Activated naive CD8-positive, alpha-beta T cell (primary cell): ENCODE results near the gene GPR183.

Experiments used
- H3K27ac Mint-ChIP-seq: one replicate; pipeline ENCODE4 v1.8.0; 2021; ENCODE audit warnings: mixed read lengths
- H3K27me3 Mint-ChIP-seq: one replicate; pipeline ENCODE4 v1.8.0; 2021; ENCODE audit warnings: mixed read lengths
- H3K36me3 Mint-ChIP-seq: one replicate; pipeline ENCODE4 v1.8.0; 2021; ENCODE audit warnings: mixed read lengths
- H3K4me1 Mint-ChIP-seq: one replicate; pipeline ENCODE4 v1.8.0; 2021; ENCODE audit warnings: low read depth, mixed read lengths
- H3K4me3 Mint-ChIP-seq: one replicate; pipeline ENCODE4 v1.8.0; 2021; ENCODE audit warnings: mild to moderate bottlenecking, mixed read lengths
- H3K9me3 Mint-ChIP-seq: one replicate; pipeline ENCODE4 v1.8.0; 2021; ENCODE audit warnings: low read depth, mixed read lengths

The GPR183 gene

DNA sequence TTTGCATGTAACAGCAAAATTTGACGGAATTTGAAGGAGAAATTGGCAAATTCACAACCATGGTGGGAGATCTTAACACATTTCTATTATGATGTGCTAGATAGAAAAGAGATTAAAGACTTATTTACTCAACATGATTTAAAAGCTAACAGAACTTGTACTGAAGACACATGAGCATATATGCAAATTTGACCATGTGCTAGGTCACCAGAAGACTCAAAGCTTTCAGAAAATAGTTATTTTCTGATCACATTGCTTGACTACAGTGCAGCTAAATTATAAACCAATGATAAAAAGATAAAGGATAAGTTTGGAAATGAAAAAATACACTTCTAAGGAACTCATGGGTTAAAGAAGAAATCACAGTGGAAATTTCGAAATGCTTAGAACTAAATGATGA is 9.1 kb downstream of the GPR183 start:
- H3K36me3 Mint-ChIP-seq, result peaks cover 29% of the 10 kb centered on the region

DNA sequence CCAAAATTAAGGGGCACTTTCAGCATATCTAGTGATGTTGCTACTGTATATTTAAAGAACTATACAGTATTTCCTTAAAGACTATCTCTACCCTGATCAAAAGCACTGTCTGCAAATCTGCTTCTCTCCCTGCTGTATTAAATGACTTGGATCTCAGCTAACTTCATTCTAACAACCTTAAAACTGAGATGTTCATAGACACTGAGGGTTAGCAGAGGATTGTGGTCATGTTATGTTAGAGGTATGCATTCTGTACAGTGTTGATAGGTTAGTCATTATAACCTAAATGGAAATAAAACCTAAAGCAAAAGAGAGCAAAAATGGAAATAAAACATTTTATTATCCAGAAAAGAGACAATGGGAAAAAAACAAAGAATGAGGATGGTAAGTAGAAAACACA is 9.9 kb downstream of the GPR183 start:
- Mint-ChIP-seq H3K9me3 (no peaks in the 10 kb centered on the region), H3K4me1 (peaks cover 85% of the 10 kb centered on the region), H3K4me3 (peak overlapping the region; percentile 75), H3K27me3 (no peaks in the 10 kb centered on the region), H3K36me3 (peaks cover 32% of the 10 kb centered on the region), H3K27ac (peak overlapping the region; percentile 84)

More for the DNA sequence above, 9.1 kb downstream of the GPR183 start:
- Mint-ChIP-seq H3K9me3 (no peaks in the 10 kb centered on the region), H3K27ac (peak overlapping the region; percentile 84), H3K27me3 (no peaks in the 10 kb centered on the region), H3K4me3 (peak overlapping the region; percentile 75), H3K4me1 (peaks cover 85% of the 10 kb centered on the region)

DNA sequence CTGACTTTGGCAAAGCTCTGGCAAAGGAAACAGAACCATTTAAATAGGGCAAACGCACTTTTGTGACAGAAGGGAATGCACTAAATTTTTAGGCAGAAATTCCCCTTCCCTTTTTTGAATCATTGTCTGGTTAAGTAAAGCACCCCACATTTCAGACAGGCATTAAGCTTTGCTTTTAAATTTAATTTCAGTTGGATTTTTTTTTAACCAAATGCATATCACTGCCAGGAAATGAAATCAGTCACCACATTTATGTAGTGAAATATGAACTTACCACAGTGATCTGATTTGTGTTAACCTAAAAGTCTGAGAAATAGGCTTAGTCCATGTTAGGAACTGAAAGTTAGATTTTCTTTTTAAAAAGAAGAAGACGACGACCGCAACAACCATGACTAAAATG is 10.8 kb downstream of the GPR183 start:
- Mint-ChIP-seq H3K4me1 (peaks cover 84% of the 10 kb centered on the region), H3K27ac (peak overlapping the region; percentile 84), H3K36me3 (peaks cover 30% of the 10 kb centered on the region), H3K9me3 (no peaks in the 10 kb centered on the region), H3K27me3 (no peaks in the 10 kb centered on the region), H3K4me3 (peak overlapping the region; percentile 73)

DNA sequence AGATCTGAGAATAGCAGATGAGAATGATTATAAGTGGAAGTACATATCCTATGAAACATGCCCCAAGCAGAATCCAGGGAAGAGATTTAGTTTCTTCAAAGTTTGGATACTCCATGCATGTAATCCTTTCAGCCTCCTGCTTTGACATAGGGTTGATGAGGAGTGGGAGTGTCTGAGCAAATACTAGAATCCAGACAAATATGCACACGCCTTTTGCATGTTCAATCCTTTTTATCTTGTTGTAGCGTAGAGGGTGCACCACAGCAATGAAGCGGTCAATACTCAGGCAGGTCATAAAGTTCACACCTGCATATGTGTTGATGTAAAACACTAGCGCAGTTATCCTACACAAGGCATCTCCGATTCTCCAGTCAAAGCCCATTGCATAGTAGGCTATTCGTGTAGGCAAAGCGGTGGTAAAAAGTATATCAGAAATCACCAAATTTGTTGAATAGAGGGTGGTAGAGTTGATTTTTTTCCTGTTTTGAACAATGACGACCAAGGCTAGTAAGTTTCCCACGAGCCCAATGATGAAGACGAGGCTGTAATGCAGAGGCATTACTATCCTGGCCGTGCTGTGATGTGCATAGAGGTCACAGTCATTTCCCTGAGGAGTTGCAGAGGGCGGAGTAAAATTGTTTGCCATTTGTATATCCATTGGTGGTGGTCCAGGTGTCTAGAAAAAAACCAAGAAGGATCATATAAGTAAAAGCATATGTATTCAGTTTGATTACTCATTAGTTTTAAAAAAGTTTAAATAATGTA is 11.5 kb downstream of the GPR183 start:
- peaks cover 31% of the 10 kb centered on the region for H3K36me3 Mint-ChIP-seq

DNA sequence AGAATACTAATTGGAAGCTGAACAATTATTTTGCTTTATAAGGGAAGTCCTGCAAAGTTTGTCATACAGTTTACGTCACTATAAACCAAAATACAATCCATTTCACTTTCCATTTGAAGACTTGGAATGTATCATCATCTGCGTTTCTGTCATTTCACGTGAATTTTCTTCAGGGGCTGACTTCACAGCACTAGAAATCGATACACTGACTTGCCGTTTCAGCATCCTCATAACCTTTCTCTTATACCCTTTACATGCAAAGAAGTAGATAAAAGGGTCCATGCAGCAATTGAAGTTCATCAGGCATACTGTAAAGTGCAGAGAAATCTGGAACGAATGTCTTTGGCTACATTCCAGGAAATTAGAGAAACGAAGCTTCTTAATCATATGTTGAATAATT is 12.2 kb downstream of the GPR183 start:
- Mint-ChIP-seq H3K4me3 (peak overlapping the region; percentile 77), H3K9me3 (no peaks in the 10 kb centered on the region)

More for the DNA sequence above, 11.5 kb downstream of the GPR183 start:
- Mint-ChIP-seq H3K4me3 (peak overlapping the region; percentile 77), H3K27me3 (no peaks in the 10 kb centered on the region), H3K9me3 (no peaks in the 10 kb centered on the region), H3K4me1 (peaks cover 88% of the 10 kb centered on the region), H3K27ac (peak overlapping the region; percentile 87)

DNA sequence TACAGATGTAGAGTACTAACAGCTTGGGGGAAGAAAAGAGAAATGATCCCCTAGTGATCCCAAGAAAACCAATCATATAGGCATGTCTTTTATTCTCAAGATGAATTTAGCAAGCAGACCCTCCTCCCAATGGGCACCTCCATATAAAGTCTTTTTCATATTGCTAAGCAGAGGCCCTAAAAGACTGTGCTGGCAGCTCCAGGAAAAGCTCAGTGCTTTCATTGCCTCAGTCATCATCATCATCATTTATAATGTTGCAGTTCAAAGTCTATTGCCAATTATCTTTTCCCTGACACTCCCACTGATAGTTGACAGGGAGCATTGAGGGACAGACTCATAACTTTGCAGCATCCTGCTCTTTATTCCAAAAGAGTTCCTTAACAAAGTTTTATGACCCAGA is 13.0 kb downstream of the GPR183 start:
- Mint-ChIP-seq H3K27me3 (no peaks in the 10 kb centered on the region), H3K4me3 (no peak overlapping the region), H3K27ac (peak overlapping the region; percentile 35), H3K4me1 (peaks cover 89% of the 10 kb centered on the region), H3K9me3 (no peaks in the 10 kb centered on the region), H3K36me3 (peaks cover 34% of the 10 kb centered on the region)

More for the DNA sequence above, 12.2 kb downstream of the GPR183 start:
- Mint-ChIP-seq H3K27ac (peak overlapping the region; percentile 87), H3K36me3 (peaks cover 34% of the 10 kb centered on the region), H3K27me3 (no peaks in the 10 kb centered on the region), H3K4me1 (peaks cover 87% of the 10 kb centered on the region)

DNA sequence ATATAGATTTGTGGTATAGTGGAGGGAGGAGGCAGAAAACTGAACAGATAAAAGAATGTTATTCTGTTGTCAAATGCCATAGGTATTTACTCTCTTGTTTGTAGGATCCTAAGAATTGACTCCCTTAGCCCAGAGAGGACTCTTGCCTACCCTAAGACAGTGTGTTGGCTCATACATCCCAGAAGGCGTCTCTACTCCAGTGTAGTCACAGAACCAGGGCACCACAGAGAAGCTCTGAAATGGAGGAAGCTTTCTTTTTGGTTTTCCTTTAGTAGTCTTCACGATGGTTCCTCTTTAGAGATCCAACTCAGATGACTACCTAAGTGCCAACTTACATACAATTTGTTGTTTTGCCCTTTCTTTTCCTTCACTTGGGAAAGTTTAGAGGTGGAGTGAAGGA is 14.0 kb downstream of the GPR183 start:
- Mint-ChIP-seq H3K4me1 (peaks cover 90% of the 10 kb centered on the region), H3K4me3 (peak overlapping the region; percentile 22), H3K36me3 (peaks cover 40% of the 10 kb centered on the region), H3K27ac (peak overlapping the region; percentile 71), H3K9me3 (no peaks in the 10 kb centered on the region), H3K27me3 (no peaks in the 10 kb centered on the region)

DNA sequence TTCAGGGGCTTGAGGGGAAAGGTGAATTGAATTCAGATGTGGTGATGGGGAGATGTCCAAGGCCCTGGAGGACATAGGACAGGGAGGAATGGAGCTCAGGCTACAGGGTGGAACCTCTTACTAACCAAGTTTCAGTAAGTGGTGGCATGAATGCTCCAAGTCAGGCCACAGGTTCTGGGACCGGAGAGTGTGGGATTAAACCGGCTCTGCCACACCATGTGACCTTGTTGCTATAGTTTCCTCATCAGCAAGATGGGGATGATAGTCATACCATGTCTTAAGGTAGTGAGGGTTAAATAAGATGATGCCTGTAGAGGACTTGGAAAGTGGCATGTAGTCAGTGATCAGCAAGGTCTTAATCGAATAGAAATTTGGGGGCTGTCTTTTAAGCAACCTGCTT is 16.3 kb downstream of the GPR183 start:
- Mint-ChIP-seq H3K27ac (peak overlapping the region; percentile 89), H3K27me3 (no peaks in the 10 kb centered on the region), H3K36me3 (peaks cover 41% of the 10 kb centered on the region), H3K4me3 (no peak overlapping the region), H3K4me1 (peaks cover 91% of the 10 kb centered on the region), H3K9me3 (no peaks in the 10 kb centered on the region)

DNA sequence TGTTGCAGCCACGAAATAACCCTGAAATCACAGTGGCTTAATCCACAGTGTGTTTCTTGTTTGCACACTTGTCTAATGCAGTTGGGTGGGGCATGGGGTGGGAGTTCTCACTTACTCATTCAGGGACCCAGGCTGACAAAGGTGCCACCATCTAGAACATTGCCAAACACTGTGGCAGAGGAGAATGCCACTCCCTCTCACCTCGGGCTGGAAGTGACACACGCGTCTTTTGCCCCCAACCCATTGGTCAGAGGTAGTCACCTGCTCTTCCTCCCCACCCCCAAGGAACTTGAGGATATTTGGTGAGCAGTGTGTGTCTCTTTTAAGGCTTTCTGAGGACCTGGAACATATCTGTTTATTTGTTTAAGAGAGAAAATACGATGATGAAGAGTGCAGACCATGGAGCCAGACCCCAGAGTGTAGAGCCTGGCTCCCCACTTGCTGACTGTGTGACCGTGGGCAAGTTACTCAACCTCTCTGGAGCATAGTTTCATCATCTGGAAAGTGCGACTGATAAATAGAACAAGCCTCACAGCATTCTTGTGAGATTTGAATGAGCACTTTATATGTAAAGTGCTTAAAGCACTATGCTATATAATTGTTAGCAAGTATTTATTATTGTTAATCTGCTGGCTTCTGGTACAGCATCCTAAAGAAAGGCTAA is 17.4 kb downstream of the GPR183 start:
- Mint-ChIP-seq H3K4me3 (no peak overlapping the region), H3K27me3 (no peaks in the 10 kb centered on the region), H3K27ac (peak overlapping the region; percentile 89), H3K36me3 (peaks cover 31% of the 10 kb centered on the region), H3K9me3 (no peaks in the 10 kb centered on the region), H3K4me1 (peaks cover 91% of the 10 kb centered on the region)

DNA sequence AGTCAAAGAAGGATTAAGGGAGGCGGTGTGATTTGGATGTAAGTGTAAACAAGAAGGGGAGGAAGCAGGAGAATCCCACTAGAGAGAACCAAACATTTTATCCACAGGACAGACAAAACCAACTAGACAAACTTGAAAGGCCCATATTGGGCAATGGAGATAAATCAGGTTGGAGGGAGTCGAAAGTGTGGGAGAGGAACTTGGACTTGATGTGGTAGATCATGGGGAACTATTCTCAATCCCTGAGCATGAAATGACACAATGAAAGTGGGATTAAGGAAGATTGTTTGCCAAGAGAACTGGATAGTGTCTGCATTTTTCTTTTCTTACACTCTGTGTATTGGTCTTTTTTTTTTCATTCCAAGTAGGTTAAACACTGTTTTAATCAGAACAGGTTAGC is 17.9 kb downstream of the GPR183 start:
- Mint-ChIP-seq H3K4me3 (no peak overlapping the region), H3K4me1 (peaks cover 93% of the 10 kb centered on the region), H3K9me3 (no peaks in the 10 kb centered on the region), H3K27ac (peak overlapping the region; percentile 89), H3K27me3 (no peaks in the 10 kb centered on the region), H3K36me3 (peaks cover 36% of the 10 kb centered on the region)

DNA sequence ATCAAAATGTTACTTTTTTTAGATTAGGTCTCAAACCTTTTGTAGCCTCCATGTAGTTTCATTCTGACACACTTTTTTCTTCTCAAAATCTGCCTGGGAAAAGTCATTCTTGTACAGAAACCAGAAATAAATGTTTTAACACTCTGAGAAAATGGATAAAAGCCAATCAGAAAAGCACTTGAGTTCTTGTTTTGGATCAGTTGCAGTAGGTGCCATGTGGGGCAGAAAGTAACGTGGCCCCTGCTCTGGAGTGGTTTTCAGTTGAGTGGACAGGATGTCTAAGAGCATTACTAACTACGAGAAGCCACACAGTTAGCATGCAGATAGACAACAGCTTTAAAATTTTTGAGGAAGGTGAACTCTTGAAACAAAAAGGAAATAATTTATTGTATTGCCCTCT is 19.1 kb downstream of the GPR183 start:
- H3K4me3 Mint-ChIP-seq, result peak overlapping the region; percentile 65
- peaks cover 28% of the 10 kb centered on the region for H3K36me3 Mint-ChIP-seq
- no peaks in the 10 kb centered on the region for H3K27me3 Mint-ChIP-seq

DNA sequence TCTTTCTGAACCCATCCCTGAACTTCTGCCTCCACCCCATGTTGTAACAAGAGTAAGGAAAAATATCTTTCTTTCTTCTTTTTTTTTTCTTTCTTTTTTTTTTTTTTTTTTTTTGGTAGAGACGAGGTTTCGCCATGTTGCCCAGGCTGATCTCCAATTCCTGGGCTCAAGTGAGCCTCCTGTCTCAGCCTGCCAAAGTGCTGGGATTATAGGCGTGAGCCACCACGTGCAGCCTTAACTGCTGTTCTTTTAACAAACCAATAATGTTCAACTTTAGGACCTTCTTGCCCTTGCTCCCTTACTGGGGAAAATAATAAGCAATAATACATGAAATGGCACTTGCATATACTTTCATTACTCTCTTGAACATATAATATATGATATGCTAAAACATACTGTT is 19.6 kb downstream of the GPR183 start:
- peak overlapping the region; percentile 65 for H3K4me3 Mint-ChIP-seq
- no peaks in the 10 kb centered on the region for H3K9me3 Mint-ChIP-seq

More for the DNA sequence above, 19.1 kb downstream of the GPR183 start:
- Mint-ChIP-seq H3K4me1 (peaks cover 92% of the 10 kb centered on the region), H3K9me3 (no peaks in the 10 kb centered on the region), H3K27ac (peak overlapping the region; percentile 89)

DNA sequence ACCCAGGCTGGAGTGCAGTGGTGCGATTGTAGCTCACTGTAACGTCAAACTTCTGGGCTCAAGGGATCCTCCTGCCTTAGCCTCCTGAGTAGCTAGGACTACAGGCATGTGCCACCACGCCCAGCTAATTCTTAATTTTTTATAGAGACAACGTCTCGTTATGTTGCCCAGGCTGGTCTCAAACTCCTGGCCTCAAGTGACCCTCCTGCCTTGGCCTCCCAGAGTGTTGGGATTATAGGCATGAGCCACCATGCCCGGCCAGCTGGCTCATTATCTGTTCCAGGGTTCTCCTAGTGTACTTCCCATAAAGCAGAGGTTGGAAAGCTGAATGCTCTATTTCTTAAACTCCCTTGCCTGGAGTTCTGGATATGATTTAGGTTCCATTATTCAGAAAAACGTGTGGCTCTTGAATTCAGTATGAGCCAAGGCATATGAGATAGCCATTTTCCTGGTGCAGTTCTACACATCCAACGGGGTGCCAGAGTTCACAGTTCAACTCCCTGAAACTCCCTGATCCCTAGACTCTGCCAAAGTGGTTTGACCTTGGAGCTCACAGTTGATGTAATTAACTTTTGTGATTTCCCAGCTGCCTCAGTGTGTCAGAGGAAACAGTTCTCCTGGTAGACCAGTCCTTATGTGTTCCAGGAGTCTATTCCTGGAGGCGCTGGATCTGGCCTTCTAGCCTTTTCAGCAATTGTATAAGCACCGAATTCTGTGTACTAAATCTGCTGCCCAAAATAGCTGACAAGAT is 21.6 kb downstream of the GPR183 start:
- no peaks in the 10 kb centered on the region for H3K27me3 Mint-ChIP-seq
- H3K4me1 Mint-ChIP-seq, result peaks cover 94% of the 10 kb centered on the region
- peaks cover 27% of the 10 kb centered on the region for H3K36me3 Mint-ChIP-seq
- H3K4me3 Mint-ChIP-seq, result no peak overlapping the region
- H3K27ac Mint-ChIP-seq, result peak overlapping the region; percentile 34
- H3K9me3 Mint-ChIP-seq, result no peaks in the 10 kb centered on the region

More for the DNA sequence above, 19.6 kb downstream of the GPR183 start:
- H3K27me3 Mint-ChIP-seq, result no peaks in the 10 kb centered on the region
- peak overlapping the region; percentile 89 for H3K27ac Mint-ChIP-seq
- peaks cover 24% of the 10 kb centered on the region for H3K36me3 Mint-ChIP-seq
- H3K4me1 Mint-ChIP-seq, result peaks cover 92% of the 10 kb centered on the region

DNA sequence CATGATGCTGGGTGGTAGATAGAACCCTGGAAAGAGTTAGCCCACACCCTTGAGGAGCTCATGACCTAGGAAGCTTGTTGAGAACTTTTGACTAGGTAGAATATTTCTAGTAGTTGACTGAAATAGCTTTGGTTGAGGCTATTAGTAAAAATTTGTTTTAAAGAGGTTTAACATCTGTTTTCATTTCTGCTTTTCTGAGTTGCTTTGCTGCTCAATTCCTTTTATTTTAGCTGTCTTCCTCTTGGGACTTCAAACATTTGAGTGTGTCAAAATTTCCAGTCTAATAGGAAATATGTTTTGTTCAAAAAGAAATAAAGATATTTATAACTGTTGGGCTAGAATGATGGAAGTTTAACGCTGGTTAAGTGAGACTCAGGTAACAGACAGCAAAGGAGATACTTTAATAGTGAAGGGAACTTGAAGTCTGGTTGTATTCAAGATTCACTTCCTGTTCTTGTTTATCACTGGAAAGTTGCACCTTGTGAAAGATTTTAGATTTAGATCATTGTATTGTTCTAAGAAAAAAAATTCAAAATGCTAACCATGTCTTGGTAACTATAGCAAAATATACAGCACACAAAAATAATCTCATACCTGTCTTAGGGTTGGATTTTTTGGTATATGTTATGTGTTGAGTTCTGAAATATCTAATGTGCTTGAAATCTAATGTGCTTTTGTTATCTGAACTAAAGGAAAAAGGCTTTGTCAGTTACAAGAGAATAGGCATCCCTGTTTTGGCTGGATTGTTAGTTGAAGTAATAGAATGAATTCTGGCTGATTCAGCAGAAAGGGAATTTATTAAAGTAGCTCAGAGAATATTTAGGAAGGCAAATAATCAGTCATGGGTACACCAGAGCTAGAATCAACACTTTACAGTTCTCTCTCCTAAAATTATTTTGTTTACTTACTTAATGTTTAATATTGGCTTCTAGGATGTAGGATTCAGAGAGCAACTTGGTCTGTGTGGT is 24.7 kb downstream of the GPR183 start:
- Mint-ChIP-seq H3K4me1 (peaks cover 94% of the 10 kb centered on the region), H3K36me3 (peaks cover 25% of the 10 kb centered on the region), H3K27ac (peak overlapping the region; percentile 78), H3K9me3 (no peaks in the 10 kb centered on the region), H3K27me3 (no peaks in the 10 kb centered on the region), H3K4me3 (peak overlapping the region; percentile 36)
